Measurements from ENCODE around the gene RGMB. TPM values are rescaled to one million over a fixed set of nuclear protein-coding genes. Genes with fewer than 3 reads are reported as not detected.
"Not testable (repeated sequence)": the region's sequence is repeated elsewhere in the genome, so short reads cannot be mapped to it uniquely, and the experiment has no call there.

Gene RGMB, protein sequence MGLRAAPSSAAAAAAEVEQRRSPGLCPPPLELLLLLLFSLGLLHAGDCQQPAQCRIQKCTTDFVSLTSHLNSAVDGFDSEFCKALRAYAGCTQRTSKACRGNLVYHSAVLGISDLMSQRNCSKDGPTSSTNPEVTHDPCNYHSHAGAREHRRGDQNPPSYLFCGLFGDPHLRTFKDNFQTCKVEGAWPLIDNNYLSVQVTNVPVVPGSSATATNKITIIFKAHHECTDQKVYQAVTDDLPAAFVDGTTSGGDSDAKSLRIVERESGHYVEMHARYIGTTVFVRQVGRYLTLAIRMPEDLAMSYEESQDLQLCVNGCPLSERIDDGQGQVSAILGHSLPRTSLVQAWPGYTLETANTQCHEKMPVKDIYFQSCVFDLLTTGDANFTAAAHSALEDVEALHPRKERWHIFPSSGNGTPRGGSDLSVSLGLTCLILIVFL
- 10 to 100 TPM; 15.7 to 17.8 (median 16.6) TPM for polyA plus RNA-seq (ENCODE audit: insufficient read depth in 1 of 5, insufficient read length in 5 of 5, low replicate concordance in 1 of 5)
- long read RNA-seq, donor 1, transcript RGMB-207 (3 exons, 2,052 nt) = major isoform, 9 of 9 reads
- long read RNA-seq, donor 1, partial matches to known transcripts = 0 of 9 reads
- long read RNA-seq, donor 1, other reads (novel, unspliced or antisense) = 0 of 9 reads
- long read RNA-seq, donor 2, full-length matches to known transcripts = 3 of 3 reads
- long read RNA-seq, donor 2, partial matches to known transcripts = 0 of 3 reads
- long read RNA-seq, donor 2, other reads (novel, unspliced or antisense) = 0 of 3 reads
- long read RNA-seq, donor 3, transcript RGMB-207 (3 exons, 2,052 nt) = major isoform, 5 of 5 reads
- long read RNA-seq, donor 3, partial matches to known transcripts = 0 of 5 reads
- long read RNA-seq, donor 3, other reads (novel, unspliced or antisense) = 0 of 5 reads
- long read RNA-seq, donor 4, partial matches to known transcripts = 0 of 2 reads
- long read RNA-seq, donor 4, other reads (novel, unspliced or antisense) = 0 of 2 reads
- long read RNA-seq, donor 5, partial matches to known transcripts = 6 of 7 reads
- long read RNA-seq, donor 5, other reads (novel, unspliced or antisense) = 0 of 7 reads
- long read RNA-seq, donor 6, full-length matches to known transcripts = 10 of 10 reads
- long read RNA-seq, donor 6, partial matches to known transcripts = 0 of 10 reads
- long read RNA-seq, donor 6, other reads (novel, unspliced or antisense) = 0 of 10 reads
- long read RNA-seq, donor 7, partial matches to known transcripts = 0 of 1 reads
- long read RNA-seq, donor 7, other reads (novel, unspliced or antisense) = 0 of 1 reads
- long read RNA-seq, donor 8, partial matches to known transcripts = 0 of 1 reads
- long read RNA-seq, donor 8, other reads (novel, unspliced or antisense) = 0 of 1 reads

DNA sequence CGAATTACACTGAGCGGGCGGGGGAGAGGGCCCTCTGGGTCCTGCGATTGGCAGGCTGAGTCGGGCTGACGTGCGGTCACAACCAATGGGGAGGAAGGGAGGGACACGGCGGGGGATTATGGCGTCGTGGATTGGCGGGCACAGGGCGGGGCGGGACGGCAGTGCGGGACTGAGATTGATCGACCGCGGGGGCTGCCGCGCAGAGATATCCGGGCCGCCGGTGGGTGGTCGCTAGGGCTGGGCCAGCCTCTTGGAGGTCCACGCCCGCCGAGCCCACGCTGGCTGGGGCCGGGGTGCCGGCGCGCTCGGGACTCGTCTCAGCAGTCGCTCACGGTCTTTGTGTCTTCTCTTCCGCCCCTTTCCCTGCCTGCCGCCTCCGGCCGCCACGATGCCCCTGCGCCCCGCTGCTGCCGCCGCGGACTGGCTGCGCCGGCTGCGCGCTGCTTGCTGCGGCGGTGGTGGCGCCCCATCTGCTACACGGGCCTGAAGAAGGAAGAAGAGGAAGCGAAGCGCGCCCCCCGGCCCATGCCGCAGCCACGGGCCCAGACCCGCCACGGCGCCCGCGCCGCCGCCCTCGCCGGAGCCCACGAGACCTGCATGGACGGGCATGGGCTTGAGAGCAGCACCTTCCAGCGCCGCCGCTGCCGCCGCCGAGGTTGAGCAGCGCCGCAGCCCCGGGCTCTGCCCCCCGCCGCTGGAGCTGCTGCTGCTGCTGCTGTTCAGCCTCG, at the start of gene RGMB:
Gene RGMB, plus strand, starts transcription at position 200 of the 728 bp plus-strand sequence. Its CDS starts 408 bp downstream, at position 608.
- peak; percentile 97 to 98 for DNase-seq

DNA sequence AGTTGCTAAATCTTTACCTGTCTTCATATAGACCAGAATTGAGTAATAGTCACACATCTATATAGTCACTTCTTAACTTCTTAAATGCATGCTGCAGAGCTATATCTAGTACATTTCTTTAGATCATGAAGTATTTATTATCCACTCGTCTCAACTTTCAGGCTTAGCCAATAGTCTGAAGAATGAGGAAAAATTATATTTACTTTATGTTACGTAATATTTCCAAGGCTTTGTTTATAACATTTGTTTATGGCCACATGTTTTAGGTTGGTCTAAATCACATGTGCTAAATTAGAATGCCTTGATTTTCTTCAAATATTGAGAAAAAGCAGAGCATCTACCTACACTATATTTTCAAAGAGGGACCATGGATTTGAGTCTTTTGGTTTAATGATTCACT, 47.2 kb upstream of the RGMB start:
- DNase-seq = no peak

DNA sequence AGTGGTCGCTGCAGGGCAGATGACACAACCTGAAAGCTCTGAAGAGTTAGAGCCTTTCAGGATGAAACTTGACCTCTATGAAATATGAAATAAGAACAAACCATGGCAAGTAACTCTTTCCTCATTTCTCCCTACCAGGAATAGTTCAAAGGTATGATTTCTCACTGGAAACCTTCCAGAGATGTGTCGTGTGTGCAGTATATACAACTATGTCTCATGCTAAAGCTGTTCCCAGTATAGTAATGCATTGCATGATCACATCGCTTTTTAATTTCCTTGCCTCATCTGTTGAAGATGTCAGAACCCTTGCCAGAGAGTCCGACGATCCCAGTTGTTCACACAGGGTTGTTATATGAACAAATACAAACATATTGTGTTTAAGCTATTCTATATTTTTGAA, 45.8 kb upstream of the RGMB start:
- no peak for DNase-seq

DNA sequence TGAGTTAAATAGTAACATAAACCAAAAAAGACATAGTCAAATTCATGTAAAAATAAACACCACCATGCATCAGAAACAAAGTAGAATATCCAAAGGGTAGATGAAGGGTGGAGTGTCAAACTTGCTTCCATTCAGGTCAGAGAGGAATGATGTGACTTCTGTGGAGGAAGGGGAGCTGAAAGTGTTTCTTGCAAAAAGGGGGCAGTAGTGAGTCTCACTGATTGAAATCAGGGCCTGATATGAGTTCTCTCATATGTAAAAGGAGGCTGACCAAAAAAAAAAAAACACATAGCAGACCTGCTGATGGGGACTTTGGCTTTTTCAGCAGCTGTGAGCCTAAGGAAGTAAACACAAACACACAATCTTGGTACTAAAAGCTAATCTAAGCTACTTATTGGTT, 38.8 kb upstream of the RGMB start:
- no peak for DNase-seq

DNA sequence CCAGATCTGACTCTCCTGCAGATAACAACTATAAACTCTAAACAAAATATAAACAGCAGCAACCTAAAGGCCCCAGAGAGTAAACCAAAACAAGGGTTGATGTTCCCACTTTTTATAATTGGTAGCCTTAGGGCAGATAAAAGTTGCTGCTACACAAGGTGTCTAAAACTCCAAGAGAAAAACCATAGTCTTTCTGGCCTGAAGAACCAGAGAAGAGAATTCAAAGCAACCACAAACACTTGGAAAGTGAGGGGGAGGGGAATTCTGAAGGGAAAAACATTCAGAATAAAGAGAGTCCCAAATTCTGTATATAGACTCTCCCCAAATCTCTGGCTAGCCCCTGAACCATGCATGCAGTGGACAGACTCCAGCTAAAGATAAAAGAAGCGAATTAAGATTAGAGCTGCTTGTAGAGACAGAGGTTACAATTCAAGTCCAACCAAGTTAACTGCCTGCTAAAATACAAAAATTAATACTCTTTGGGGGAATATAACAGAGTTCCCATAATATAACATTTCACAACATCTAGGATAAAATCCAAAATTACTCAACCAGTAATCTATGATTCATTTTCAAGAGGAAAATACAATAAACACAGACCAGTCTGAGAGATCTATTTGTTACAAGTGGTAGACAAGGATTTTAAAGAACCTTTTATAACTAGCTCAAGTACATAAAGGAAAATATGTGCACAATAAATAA, 37.5 kb upstream of the RGMB start:
- DNase-seq = no peak

DNA sequence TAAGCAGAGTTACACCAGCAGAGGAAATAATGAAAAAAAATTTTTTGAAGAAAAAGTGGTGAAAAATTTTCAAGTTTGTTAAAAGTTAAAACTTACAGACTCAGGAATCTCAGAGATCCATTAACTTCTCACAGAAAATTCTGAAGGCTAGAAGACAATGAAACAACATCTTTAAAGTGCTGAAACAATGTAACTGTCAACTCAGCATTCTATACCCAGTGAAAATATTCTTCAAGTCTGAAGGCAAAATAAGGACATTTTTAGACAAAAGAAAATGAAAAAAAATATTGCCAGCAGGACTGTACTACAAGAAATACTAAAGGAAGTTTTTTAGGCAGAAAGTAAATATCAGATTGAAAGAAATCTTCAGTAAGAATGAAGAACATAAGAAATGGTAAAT, 36.7 kb upstream of the RGMB start:
- DNase-seq = no peak

DNA sequence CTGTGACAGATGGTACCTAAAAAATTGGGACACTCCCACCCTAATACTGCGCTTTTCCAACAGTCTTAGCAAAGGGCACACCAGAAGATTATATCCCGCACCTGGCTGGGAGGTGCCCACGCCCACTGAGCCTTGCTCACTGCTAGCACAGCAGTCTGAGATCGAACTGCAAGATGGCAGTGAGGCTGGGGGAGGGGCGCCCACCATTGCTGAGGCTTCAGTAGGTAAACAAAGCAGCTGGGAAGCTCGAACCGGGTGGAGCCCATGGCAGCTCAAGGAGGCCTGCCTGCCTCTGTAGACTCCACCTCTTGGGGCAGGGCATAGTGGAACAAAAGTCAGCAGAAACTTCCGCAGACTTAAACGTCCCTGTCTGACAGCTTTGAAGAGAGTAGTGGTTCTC, 36.0 kb upstream of the RGMB start:
- not testable (repeated sequence) for DNase-seq

DNA sequence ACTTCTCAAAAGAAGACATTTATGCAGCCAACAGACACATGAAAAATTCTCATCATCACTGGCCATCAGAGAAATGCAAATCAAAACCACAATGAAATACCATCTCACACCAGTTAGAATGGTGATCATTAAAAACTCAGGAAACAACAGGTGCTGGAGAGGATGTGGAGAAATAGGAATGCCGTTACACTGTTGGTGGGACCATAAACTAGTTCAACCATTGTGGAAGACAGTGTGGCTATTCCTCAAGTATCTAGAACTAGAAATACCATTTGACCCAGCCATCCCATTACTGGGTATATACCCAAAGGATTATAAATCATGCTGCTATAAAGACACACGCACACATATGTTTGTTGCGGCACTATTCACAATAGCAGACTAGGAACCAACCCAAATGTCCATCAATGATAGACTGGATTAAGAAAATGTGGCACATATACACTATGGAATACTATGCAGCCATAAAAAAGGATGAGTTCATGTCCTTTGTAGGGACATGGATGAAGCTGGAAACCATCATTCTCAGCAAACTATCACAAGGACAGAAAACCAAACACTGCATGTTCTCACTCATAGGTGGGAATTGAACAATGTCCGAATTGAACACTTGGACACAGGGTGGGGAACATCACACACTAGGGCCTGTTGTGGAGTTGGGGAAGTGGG, 34.8 kb upstream of the RGMB start:
- not testable (repeated sequence) for DNase-seq

DNA sequence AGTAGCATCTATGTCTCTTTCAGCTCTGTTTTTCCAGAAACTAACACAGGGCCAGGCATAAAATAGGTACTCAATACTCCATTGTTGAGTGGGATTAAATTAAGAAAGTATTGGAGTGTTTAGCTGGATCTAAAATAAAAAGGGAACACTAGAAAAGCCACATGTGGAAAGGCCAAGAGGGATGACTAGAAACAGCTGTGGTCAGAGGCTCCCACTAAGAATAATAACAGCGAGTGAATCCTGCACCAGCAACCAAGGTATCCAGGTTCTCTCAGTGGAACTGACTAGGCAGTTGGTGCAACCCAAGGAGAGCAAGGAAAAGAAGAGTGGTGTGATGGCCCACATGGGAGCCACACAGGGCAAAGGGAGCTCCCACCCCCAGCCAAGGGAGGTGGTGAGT, 31.5 kb upstream of the RGMB start:
- no peak for DNase-seq

DNA sequence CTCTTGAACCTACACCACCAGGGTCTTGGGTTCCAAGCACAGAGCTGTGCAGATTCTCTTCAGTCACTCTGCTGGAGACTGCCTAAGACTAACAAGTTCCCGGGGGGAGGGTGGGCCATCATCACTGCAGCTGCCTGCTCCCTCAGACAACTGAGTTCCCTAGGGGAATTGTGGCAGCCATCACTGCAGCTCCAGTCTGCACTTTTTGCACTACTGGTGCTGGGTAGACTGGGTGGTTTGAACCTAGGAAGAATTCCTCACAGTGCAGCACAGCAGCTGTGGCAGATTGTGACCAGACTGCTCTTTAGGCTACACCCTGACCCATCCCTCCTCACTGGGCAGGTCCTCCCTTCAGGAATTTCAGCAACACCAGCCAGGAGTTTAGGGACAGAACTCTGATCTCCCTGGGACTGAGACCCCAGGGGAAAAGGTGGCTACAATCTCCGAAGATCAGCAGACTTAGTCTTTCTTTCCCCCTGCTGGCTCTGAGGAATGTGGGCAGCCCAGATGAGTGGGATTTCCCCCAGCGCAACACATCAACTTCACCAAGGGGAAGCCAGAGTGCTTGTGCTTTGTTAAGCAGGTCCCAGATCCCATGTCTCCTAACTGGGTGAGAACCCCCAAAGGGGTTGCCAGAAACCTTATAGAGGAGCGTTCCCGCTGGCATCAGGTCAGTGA, 30.9 kb upstream of the RGMB start:
- no peak for DNase-seq

DNA sequence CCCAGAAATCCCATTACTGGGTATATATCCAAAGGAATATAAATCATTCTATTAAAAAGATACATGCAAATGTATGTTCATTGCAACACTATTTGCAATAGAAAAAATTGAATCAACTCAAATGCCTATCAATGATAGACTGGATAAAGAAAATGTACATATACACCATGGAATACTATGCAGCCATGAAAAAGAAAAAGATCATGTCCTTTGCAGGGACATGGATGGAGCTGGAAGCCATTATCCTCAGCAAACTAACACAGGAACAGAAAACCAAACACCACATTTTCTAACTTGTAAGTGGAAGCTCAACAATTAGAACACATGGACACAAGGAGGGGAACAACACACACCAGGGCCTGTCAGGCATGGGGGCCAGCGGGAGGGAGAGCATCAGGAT, 25.2 kb upstream of the RGMB start:
- DNase-seq = not testable (repeated sequence)

DNA sequence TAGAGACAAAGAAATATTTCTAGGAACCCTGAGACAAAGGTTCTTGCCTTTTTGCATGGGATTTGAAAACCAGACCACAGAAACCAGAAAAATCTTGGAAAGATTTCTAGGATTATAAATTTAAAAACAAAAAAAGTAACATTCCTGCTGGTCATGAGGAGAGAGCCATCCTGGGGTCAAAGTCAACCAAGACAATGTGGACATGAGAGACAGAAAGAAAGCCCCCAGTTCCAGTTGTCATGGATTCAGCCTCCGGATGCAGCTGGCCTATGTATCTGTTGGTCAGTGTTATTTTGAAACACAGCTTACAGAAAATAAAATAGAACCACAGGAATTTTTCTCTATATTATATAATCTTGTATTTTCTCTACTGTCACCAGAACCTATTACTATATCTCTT, 24.4 kb upstream of the RGMB start:
- no peak for DNase-seq

DNA sequence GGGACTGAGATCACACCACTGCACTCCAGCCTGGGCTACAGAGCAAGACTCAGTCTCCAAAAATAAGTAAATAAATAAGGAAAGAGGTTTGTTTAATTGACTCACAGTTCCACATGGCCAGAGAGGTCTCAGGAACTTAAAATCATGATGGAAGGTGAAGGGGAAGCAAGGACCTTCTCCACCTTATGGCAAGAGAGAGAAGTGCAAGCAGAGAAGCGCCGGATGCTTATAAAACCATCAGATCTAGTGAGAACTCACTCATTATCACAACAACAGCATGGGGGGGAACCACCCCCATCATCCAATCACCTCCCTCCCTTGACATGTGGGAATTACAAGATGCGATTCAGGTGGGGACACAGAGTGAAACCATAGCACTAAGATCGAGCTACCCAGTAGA, 22.8 kb upstream of the RGMB start:
- no peak for DNase-seq

DNA sequence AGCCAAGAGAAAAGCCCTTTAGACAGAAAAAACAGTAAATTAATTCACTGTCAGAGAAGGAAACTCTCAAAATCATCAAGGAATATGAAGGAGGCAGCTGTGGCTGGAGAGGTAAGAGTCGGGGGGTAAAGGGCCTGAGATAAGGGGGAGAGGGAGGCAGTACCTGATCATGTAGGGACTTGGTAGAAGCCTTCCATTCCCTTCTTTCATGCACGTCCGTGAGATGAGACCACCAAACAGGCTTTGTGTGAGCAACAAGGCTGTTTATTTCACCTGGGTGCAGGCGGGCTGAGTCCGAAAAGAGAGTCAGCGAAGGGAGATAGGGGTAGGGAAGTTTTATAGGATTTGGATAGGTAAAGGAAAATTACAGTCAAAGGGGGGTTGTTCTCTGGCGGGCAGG, 21.1 kb upstream of the RGMB start:
- not testable (repeated sequence) for DNase-seq

DNA sequence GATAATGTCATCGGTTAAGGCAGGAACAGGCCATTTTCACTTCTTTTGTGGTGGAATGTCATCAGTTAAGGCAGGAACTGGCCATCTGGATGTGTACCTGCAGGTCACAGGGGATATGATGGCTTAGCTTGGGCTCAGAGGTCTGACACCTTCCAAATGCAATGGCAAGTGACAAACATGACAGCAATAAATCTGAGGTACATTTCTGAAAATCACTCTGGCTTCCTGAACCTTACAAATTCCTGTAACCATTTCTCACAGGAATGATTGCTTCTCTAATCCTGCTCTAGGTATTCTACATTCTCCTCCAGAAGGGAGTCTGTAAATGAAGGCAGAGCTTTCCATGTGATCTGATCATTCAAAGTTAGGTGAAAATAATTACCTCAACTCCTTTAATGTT, 20.7 kb upstream of the RGMB start:
- not testable (repeated sequence) for DNase-seq

DNA sequence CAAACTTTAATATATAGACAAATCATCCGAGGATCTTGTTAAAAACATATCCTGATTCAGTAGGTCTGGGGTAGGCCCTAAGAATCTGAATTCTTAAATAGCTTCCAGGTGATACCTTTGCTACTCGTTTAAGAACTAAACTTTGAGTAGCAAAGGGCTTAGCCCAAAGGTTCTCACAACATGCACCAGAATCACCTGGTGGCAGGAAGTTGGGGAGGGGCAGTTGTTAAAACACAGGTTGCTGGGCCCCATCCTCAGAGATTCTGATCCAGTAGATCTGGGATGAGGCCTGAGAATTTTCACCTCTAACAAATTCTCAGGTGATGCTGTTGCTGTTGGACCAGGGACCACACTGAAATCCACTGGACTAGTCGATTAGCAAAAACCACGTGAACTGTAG, 20.0 kb upstream of the RGMB start:
- no peak for DNase-seq

DNA sequence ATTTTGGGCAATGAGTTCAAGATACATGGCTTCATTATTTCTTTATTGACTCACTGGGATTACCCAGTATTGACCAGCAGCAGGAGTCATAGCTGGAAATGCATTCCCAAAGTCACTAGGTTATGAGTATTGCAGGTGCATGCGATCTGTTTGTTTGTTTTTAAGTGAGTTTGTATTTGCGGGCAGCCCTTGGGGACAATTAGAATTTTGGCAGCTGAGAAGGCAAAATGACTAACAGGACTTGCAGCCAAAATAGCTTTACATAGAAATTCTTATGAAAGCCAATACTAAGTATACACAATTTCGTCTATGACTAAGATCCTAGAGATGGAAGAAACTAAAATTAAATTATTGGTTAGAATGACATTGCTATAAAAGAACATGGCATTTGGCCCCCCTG, 18.1 kb upstream of the RGMB start:
- no peak for DNase-seq

DNA sequence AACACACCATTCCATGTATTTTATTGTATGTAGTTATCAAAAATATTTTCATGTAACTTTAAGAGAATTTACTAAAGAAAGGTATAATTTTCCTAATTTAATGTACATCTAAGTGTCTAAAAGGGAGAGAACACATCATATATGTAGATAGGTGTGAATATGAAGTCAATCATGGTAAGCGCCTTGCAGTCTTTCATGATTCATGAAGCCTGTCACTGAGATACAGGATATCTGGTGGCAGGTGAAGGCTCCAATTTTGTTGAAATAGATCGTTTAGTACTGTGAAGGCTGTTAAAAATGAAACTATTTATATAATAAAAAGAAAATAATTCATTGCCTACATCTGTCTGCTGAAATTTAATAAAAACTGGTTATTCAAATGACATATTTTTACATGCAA, 15.5 kb upstream of the RGMB start:
- no peak for DNase-seq

DNA sequence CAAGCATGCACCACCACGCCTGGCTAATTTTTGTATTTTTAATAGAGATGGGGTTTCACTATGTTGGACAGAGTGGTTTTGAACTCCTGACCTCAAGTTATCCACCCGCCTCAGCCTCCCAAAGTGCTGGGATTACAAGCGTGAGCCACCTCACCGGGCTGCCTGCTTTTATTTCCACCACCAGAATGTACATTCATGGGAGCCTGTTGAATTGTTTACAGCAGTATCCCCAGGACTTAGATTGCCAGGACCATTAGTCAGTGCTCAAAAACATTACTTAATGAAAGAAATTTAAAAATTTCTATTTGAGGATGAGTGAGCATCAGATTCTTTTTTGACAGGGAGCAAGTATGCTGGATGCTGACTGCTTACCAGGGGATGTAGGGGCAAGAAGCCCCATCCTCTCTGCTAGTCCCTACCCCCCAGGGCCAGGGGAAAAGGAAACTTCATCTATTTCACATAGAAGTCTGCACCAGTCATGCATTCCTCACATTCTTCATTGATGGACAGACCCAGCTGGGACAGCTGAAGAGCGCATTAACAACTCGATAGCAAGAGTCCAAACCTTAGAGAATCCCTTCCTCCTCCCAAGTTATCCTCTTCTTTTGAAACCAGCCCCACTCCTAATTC, 10.3 kb upstream of the RGMB start:
- DNase-seq = no peak

Measured in right lung (tissue), 10 donors.